Cardiac muscle cell (in vitro differentiated cells and primary cell): ENCODE data around the gene PLEKHH3. TPM values are rescaled to one million over a fixed set of nuclear protein-coding genes. Genes with fewer than 3 reads are reported as not detected.

Experiments
- DNase-seq, 2 donors: peaks; one replicate each; pipeline versions ENCODE4 v3.0.0 to v3.0.0-alpha.2; 2010 to 2017; ENCODE audit warnings: low read depth in 1 of 2, low spot score in 1 of 2
- H3K27ac ChIP-seq: fragments of 200-600 bp; sonication (generic); 2 replicates; pipeline ENCODE4 v1.5.1; 2016
- H3K27me3 ChIP-seq: fragments of 200-600 bp; sonication (generic); 2 replicates; pipeline ENCODE4 v1.6.0; 2016; ENCODE audit warnings: control low read depth
- H3K36me3 ChIP-seq: fragments of 200-600 bp; sonication (generic); 2 replicates; pipeline ENCODE4 v1.5.1; 2016; ENCODE audit warnings: control low read depth
- H3K4me1 ChIP-seq: fragments of 200-600 bp; sonication (generic); 2 replicates; pipeline ENCODE4 v1.8.1; 2017; ENCODE audit warnings: low read depth, mild to moderate bottlenecking, mixed run types
- H3K4me3 ChIP-seq: fragments of 200-600 bp; sonication (generic); 2 replicates; pipeline ENCODE4 v1.5.1; 2016; ENCODE audit warnings: mild to moderate bottlenecking
- H3K9me3 ChIP-seq: fragments of 200-600 bp; sonication (generic); 2 replicates; pipeline ENCODE4 v1.5.1; 2017; ENCODE audit warnings: low read depth, mild to moderate bottlenecking, control low read depth
- CTCF ChIP-seq: IDR thresholded peaks from 2 replicates; pipeline ENCODE4 v1.5.1; 2012; ENCODE audit warnings: low read depth, mild to moderate bottlenecking, low read length
- polyA plus RNA-seq: library from polyadenylated mRNA; unstranded; fragments of >200 nt; fragmentation: Nextera tagmentation; extraction: Ambion mirVana; gene quantifications from 2 replicates; pipeline ENCODE4 v1.2.1, GENCODE V29; 2016
- total RNA-seq: library from RNA; depleted of rRNA; stranded (reverse); fragments of >200 nt; gene quantifications from 2 replicates; pipeline ENCODE4 v1.2.3, GENCODE V29; 2016

The PLEKHH3 gene
- total and polyA plus RNA-seq, 2 experiments from 2014 or later: 54.7 to 79.1 TPM

- DNase-seq: peak; percentile 93 to 95
- TF ChIP-seq CTCF: no peak
- peak within 1 kb of the TSS; percentile 41 for H3K4me3 ChIP-seq
- peaks cover 6% of the 10 kb centered on the region for H3K36me3 ChIP-seq
- H3K27me3 ChIP-seq: no peaks in the 10 kb centered on the region
- peak within 1 kb of the TSS; percentile 20 for H3K27ac ChIP-seq
- H3K4me1 ChIP-seq: no peaks in the 10 kb centered on the region
- no peaks in the 10 kb centered on the region for H3K9me3 ChIP-seq
Measured at GRCh38 chr17:42659079-42659931, 17.5 kb downstream of the PLEKHH3 start, which contains the start of gene TUBG2. TUBG2 (plus strand) TSS chr17:42659284; CDS start chr17:42659504, 220 bp downstream.

- Histone ChIP-seq H3K4me3 (no peak overlapping the region), H3K36me3 (peaks cover 4% of the 10 kb centered on the region), H3K27me3 (no peaks in the 10 kb centered on the region), H3K27ac (no peak overlapping the region), H3K4me1 (peaks cover 7% of the 10 kb centered on the region), H3K9me3 (no peaks in the 10 kb centered on the region)
- DNase-seq: no peak
- TF ChIP-seq CTCF: no peak
Measured at GRCh38 chr17:42657824-42658588, 18.8 kb downstream of the PLEKHH3 start.

- TF ChIP-seq CTCF: no peak
- H3K36me3 ChIP-seq: no peaks in the 10 kb centered on the region
- no peaks in the 10 kb centered on the region for H3K27me3 ChIP-seq
- DNase-seq: peak in 1 of 2 donors; percentile 11
- H3K9me3 ChIP-seq: no peaks in the 10 kb centered on the region
- peaks cover 7% of the 10 kb centered on the region for H3K4me1 ChIP-seq
- no peak overlapping the region for H3K27ac ChIP-seq
- H3K4me3 ChIP-seq: no peak overlapping the region
Measured at GRCh38 chr17:42655528-42655927, 21.3 kb downstream of the PLEKHH3 start.

- Histone ChIP-seq H3K27me3 (no peaks in the 10 kb centered on the region), H3K4me1 (peaks cover 7% of the 10 kb centered on the region), H3K9me3 (no peaks in the 10 kb centered on the region), H3K36me3 (no peaks in the 10 kb centered on the region), H3K4me3 (no peak overlapping the region), H3K27ac (no peak overlapping the region)
- no peak for TF ChIP-seq CTCF
- peak in 1 of 2 donors; percentile 87 for DNase-seq
Measured at GRCh38 chr17:42653179-42654124, 23.3 kb downstream of the PLEKHH3 start.

- H3K4me3 ChIP-seq: no peak overlapping the region
- no peak for TF ChIP-seq CTCF
- DNase-seq: no peak
- H3K27ac ChIP-seq: no peak overlapping the region
- H3K27me3 ChIP-seq: no peaks in the 10 kb centered on the region
- H3K4me1 ChIP-seq: peaks cover 7% of the 10 kb centered on the region
- H3K9me3 ChIP-seq: no peaks in the 10 kb centered on the region
- no peaks in the 10 kb centered on the region for H3K36me3 ChIP-seq
Measured at GRCh38 chr17:42651392-42651791, 25.4 kb downstream of the PLEKHH3 start.
